Prostate gland (tissue), 2 donors: ENCODE measurements around the gene IPMK. TPM values are rescaled to one million over a fixed set of nuclear protein-coding genes. Genes with fewer than 3 reads are reported as not detected.
"Not testable (repeated sequence)": the region's sequence is repeated elsewhere in the genome, so short reads cannot be mapped to it uniquely, and the experiment has no call there.

Experiments used
- DNase-seq: peaks from one replicate; pipeline ENCODE4 v3.0.0-alpha.2; 2019; ENCODE audit warnings: low spot score
- H3K27ac ChIP-seq, 2 donors: fragments of 200-600 bp; sonication (generic); 2 replicates each; pipeline ENCODE4 v1.5.1; 2017 to 2019
- H3K27me3 ChIP-seq: fragments of 200-600 bp; sonication (generic); replicated peaks from 2 replicates; pipeline ENCODE4 v1.5.1; 2019; ENCODE audit not compliant: insufficient read depth
- H3K36me3 ChIP-seq, 2 donors: fragments of 200-600 bp; sonication (generic); 1 replicate in 1 of 2; 2 replicates in 1 of 2; pipeline versions ENCODE4 v1.5.1 to v1.8.1; 2017 to 2019
- H3K4me1 ChIP-seq: fragments of 200-600 bp; sonication (generic); replicated peaks from 2 replicates; pipeline ENCODE4 v1.5.1; 2019
- H3K4me3 ChIP-seq, 2 donors: fragments of 200-600 bp; sonication (generic); 2 replicates each; pipeline ENCODE4 v1.5.1; 2017 to 2019
- H3K9me3 ChIP-seq: fragments of 200-600 bp; sonication (generic); 2 replicates; pipeline ENCODE4 v1.5.1; 2017
- CTCF ChIP-seq, 4 experiments: fragments of 200-600 bp in 2 of 4; fragments of 450-650 bp in 2 of 4; sonication (generic) in 2 of 4; IDR thresholded peaks; 1 replicate in 3 of 4; 2 replicates in 1 of 4; pipeline ENCODE4 v1.5.1; 2016 to 2019; ENCODE audit warnings: antibody characterized with exemption in 4 of 4, mild to moderate bottlenecking in 2 of 4, moderate library complexity in 2 of 4
- POLR2A ChIP-seq: fragments of 450-650 bp; IDR thresholded peaks from one replicate; pipeline ENCODE4 v1.6.1; 2016; ENCODE audit warnings: antibody characterized with exemption, mild to moderate bottlenecking
- POLR2AphosphoS5 ChIP-seq: sonication (generic); formaldehyde crosslinking; IDR thresholded peaks from one replicate; pipeline ENCODE4 v1.6.1; 2017; ENCODE audit warnings: antibody characterized with exemption
- WGBS: methylation state at CpG from one replicate; pipeline ENCODE4 v1.1.5; 2018; 5-methylcytosine and 5-hydroxymethylcytosine counted together
- intact Hi-C: fragments of 100-400 bp; cut with DNase I; formaldehyde crosslinking; loops from one replicate; pipeline ENCODE4 v1.14.2; 2022
- total RNA-seq, 2 donors: library from RNA; depleted of rRNA; stranded (reverse); fragments of >200 nt; gene quantifications; one replicate each; pipeline ENCODE4 v1.1.0, GENCODE V29; 2016

Gene IPMK
- total RNA-seq, 2 donors from 2014 or later: 2.6 to 5.5 TPM

GRCh38 chr10:58254644-58255043 lies 13.1 kb downstream of the IPMK start:
- no peaks in the 10 kb centered on the region for H3K9me3 ChIP-seq
- H3K4me3 ChIP-seq: no peak overlapping the region
- no peaks in the 10 kb centered on the region for H3K27me3 ChIP-seq
- no peak for DNase-seq
- TF ChIP-seq POLR2AphosphoS5 (no peak), CTCF (IDR thresholded peaks at IDR 0.05) (no peak), POLR2A (no peak)
- no peaks in the 10 kb centered on the region for H3K36me3 ChIP-seq
- WGBS: 50% methylated on average over 1 of the region's 1 CpG
- no peak overlapping the region for H3K27ac ChIP-seq
- intact Hi-C loops: no loop called here
- H3K4me1 ChIP-seq: no peaks in the 10 kb centered on the region

- WGBS: 72% methylated on average over 4 of the region's 4 CpGs
- no peak for TF ChIP-seq POLR2A
- no peak for TF ChIP-seq CTCF (IDR thresholded peaks at IDR 0.05)
- TF ChIP-seq POLR2AphosphoS5: no peak
Measured at GRCh38 chr10:58253184-58253583, 14.5 kb downstream of the IPMK start.

GRCh38 chr10:58244666-58245065 lies 23.0 kb downstream of the IPMK start:
- H3K27ac ChIP-seq, H3K4me1 ChIP-seq, H3K4me3 ChIP-seq, DNase-seq, intact Hi-C loops, H3K27me3 ChIP-seq, H3K9me3 ChIP-seq, H3K36me3 ChIP-seq: not testable (repeated sequence)
- 85% methylated on average over 3 of the region's 3 CpGs for WGBS

More at GRCh38 chr10:58253184-58253583, 14.5 kb downstream of the IPMK start:
- Histone ChIP-seq H3K27me3 (no peaks in the 10 kb centered on the region), H3K9me3 (no peaks in the 10 kb centered on the region), H3K27ac (no peak overlapping the region), H3K4me3 (no peak overlapping the region), H3K4me1 (no peaks in the 10 kb centered on the region), H3K36me3 (no peaks in the 10 kb centered on the region)
- intact Hi-C loops: no loop called here
- no peak for DNase-seq

- H3K4me3 ChIP-seq, H3K9me3 ChIP-seq: not testable (repeated sequence)
- WGBS: 93% methylated on average over 23 of the region's 28 CpGs
Measured at GRCh38 chr10:58244242-58244641, 23.5 kb downstream of the IPMK start.

GRCh38 chr10:58243801-58244200 lies 23.9 kb downstream of the IPMK start:
- intact Hi-C loops, H3K36me3 ChIP-seq, DNase-seq, H3K4me1 ChIP-seq, H3K27me3 ChIP-seq, H3K4me3 ChIP-seq, H3K27ac ChIP-seq, H3K9me3 ChIP-seq: not testable (repeated sequence)
- WGBS: 95% methylated on average over 29 of the region's 31 CpGs

More at GRCh38 chr10:58244242-58244641, 23.5 kb downstream of the IPMK start:
- intact Hi-C loops, H3K4me1 ChIP-seq, H3K27ac ChIP-seq, H3K36me3 ChIP-seq, DNase-seq, H3K27me3 ChIP-seq: not testable (repeated sequence)

GRCh38 chr10:58243269-58243668 lies 24.4 kb downstream of the IPMK start:
- TF ChIP-seq POLR2AphosphoS5 (no peak), POLR2A (no peak), CTCF (IDR thresholded peaks at IDR 0.05) (no peak)
- intact Hi-C loops: no loop called here
- no peaks in the 10 kb centered on the region for H3K36me3 ChIP-seq

More at GRCh38 chr10:58243269-58243668, 24.4 kb downstream of the IPMK start:
- H3K27ac ChIP-seq: no peak overlapping the region
- DNase-seq: no peak
- no peaks in the 10 kb centered on the region for H3K27me3 ChIP-seq
- no peaks in the 10 kb centered on the region for H3K4me1 ChIP-seq
- WGBS: 96% methylated on average over 18 of the region's 18 CpGs
- no peak overlapping the region for H3K4me3 ChIP-seq
- no peaks in the 10 kb centered on the region for H3K9me3 ChIP-seq
